ENCODE results near the gene MAGT1.

DNA sequence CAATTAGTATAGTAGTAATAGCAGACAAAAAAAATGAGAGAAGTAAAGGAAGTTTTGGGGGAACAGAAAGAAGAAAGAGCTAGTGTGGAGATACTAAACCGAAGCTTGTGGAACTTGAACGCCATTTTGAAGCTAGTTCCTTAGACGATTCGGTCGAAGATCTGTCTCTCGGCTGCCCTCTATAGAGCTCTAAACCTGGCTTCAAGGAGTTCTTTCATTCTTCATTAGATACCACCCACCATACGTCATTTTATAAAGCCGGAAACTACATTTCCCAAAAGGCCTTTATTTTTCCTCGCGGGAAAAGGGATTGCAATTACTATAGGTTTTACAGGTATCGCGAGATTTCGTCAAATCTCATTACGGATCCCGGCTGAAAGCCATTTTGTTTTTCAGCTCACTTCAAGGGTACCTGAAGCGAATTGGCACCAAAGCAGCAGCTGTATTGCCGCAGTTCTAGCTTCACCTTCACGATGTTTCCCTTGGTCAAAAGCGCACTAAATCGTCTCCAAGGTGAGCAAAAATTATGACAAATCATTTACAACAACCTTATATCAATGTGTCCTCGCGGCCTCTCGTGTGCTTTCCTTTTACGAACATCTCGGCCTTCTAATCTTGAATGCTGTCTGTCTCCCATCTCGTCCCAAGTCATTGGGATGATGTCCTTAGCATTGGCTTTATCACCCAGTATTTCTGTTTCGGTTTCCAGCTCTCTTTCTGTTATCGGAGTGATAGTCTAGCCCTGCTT, 4.0 kb upstream of the MAGT1 start, which contains the start of gene COX7B:
- TF ChIP-seq CTCF (IDR thresholded peaks at IDR 0.05) (peak; percentile 51), EZH2 (IDR thresholded peaks at IDR 0.05) (peak; percentile 46), EZH2phosphoT487 (IDR thresholded peaks at IDR 0.05) (no peak)
